ENCODE results near the gene CNTFR. TPM values are rescaled to one million over a fixed set of nuclear protein-coding genes. Genes with fewer than 3 reads are reported as not detected.

CNTFR gene
- total RNA-seq, 2 donors from 2014 or later, result 8.7 to 13.7 TPM

- no peak for DNase-seq (ENCODE audit: low spot score)
Observed at GRCh38 chr9:34520096-34520495, 69.4 kb downstream of the CNTFR start.

GRCh38 chr9:34519321-34520020, 70.1 kb downstream of the CNTFR start:
- Histone ChIP-seq H3K4me1 (ENCODE audit: control insufficient read depth in 1 of 2, low read depth in 2 of 2) (peaks cover 0 to 14% of the 10 kb centered on the region in 2 donors), H3K27ac (no peak overlapping the region), H3K9me3 (no peaks in the 10 kb centered on the region), H3K27me3 (replicated peaks; ENCODE audit: insufficient read depth) (no peaks in the 10 kb centered on the region), H3K36me3 (no peaks in the 10 kb centered on the region), H3K4me3 (no peak overlapping the region)
- TF ChIP-seq CTCF (IDR thresholded peaks at IDR 0.05), result no peak
- DNase-seq (ENCODE audit: low spot score), result no peak
- ATAC-seq (ENCODE audit: insufficient number of reproducible peaks, low FRiP score, low read depth), result no peak

More at GRCh38 chr9:34520096-34520495, 69.4 kb downstream of the CNTFR start:
- Histone ChIP-seq H3K36me3 (no peaks in the 10 kb centered on the region), H3K9me3 (no peaks in the 10 kb centered on the region), H3K27ac (no peak overlapping the region), H3K27me3 (replicated peaks; ENCODE audit: insufficient read depth) (no peaks in the 10 kb centered on the region), H3K4me1 (ENCODE audit: control insufficient read depth in 1 of 2, low read depth in 2 of 2) (peaks cover 0 to 14% of the 10 kb centered on the region in 2 donors), H3K4me3 (no peak overlapping the region)
- ATAC-seq (ENCODE audit: insufficient number of reproducible peaks, low FRiP score, low read depth), result no peak
- no peak for TF ChIP-seq CTCF (IDR thresholded peaks at IDR 0.05)

GRCh38 chr9:34518896-34519295, 70.6 kb downstream of the CNTFR start:
- H3K4me1 ChIP-seq (ENCODE audit: control insufficient read depth in 1 of 2, low read depth in 2 of 2), result peaks cover 0 to 14% of the 10 kb centered on the region in 2 donors
- DNase-seq (ENCODE audit: low spot score), result no peak
- no peak overlapping the region for H3K4me3 ChIP-seq
- H3K27me3 ChIP-seq (replicated peaks; ENCODE audit: insufficient read depth), result no peaks in the 10 kb centered on the region
- no peak overlapping the region for H3K27ac ChIP-seq
- ATAC-seq (ENCODE audit: insufficient number of reproducible peaks, low FRiP score, low read depth), result no peak
- no peak for TF ChIP-seq CTCF (IDR thresholded peaks at IDR 0.05)
- H3K36me3 ChIP-seq, result no peaks in the 10 kb centered on the region
- H3K9me3 ChIP-seq, result no peaks in the 10 kb centered on the region

- DNase-seq (ENCODE audit: low spot score), result no peak
Observed at GRCh38 chr9:34518110-34518616, 71.4 kb downstream of the CNTFR start.

More at GRCh38 chr9:34518110-34518616, 71.4 kb downstream of the CNTFR start:
- no peak overlapping the region for H3K4me3 ChIP-seq
- H3K27me3 ChIP-seq (replicated peaks; ENCODE audit: insufficient read depth), result no peaks in the 10 kb centered on the region
- H3K9me3 ChIP-seq, result no peaks in the 10 kb centered on the region
- no peak for ATAC-seq (ENCODE audit: insufficient number of reproducible peaks, low FRiP score, low read depth)
- H3K36me3 ChIP-seq, result no peaks in the 10 kb centered on the region
- peaks cover 0 to 9% of the 10 kb centered on the region in 2 donors for H3K4me1 ChIP-seq (ENCODE audit: control insufficient read depth in 1 of 2, low read depth in 2 of 2)
- no peak overlapping the region for H3K27ac ChIP-seq
- no peak for TF ChIP-seq CTCF (IDR thresholded peaks at IDR 0.05)
